Measurements from ENCODE around the gene MTMR4. TPM values are rescaled to one million over a fixed set of nuclear protein-coding genes. Genes with fewer than 3 reads are reported as not detected.
A peak's percentile ranks its signal among the peaks of the same experiment; 100 is the strongest.

The MTMR4 gene
- total RNA-seq, 1 experiment from 2014 or later: 67.2 TPM

DNA sequence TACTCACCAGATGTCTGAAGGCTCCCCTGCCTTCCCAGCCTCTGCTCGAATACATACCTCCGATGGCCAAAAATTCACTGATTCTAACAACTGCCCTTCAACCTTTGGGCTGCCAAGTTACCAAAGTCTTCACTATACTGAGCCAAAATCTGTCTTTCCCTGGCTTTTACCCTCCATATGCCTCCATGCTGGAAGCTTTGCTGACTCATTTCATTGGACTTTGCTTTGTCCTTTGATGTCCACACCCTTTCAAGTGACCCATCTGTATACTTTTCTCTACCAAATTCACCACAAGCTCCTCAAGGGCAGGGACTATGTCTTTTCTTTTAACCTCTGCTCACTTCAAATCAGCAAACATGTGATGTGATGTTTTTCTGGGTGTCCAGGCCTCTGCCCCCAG lies 21.0 kb upstream of the MTMR4 start:
- CTCF ChIA-PET: interaction anchor here (0.6 to 2.5 kb wide), 6 partner anchors 10 to 469 kb away, joined by 3 to 7 read pairs (median 3); no protein-coding TSS in a partner anchor
- H3K79me2 ChIP-seq (ENCODE audit: insufficient read depth, low read length): no peaks in the 10 kb centered on the region
- H4K20me1 ChIP-seq (ENCODE audit: insufficient read depth): no peaks in the 10 kb centered on the region
- intact Hi-C loops (cut with micrococcal nuclease): no loop called here
- H3K27me3 ChIP-seq (ENCODE audit: insufficient read depth, low read length): no peaks in the 10 kb centered on the region; the same call in 1 of the 2 replicates
- no TSS peak for BruUV-seq (replicated peaks)
- H3K4me1 ChIP-seq (ENCODE audit: control insufficient read depth in 1 of 2, insufficient read depth in 2 of 2, low read length in 2 of 2): peaks cover 25 to 57% of the 10 kb centered on the region in 2 experiments
- no peaks in the 10 kb centered on the region for H3K36me3 ChIP-seq (ENCODE audit: control insufficient read depth in 1 of 2, insufficient read depth in 2 of 2, low read length in 2 of 2)
- DNase-seq (ENCODE audit: low read depth, low spot score) (peak; percentile 56), ATAC-seq (peak; percentile 42)
- H3K4me2 ChIP-seq (ENCODE audit: low read length): peak overlapping the region; percentile 61
- H3K9me3 ChIP-seq (ENCODE audit: control insufficient read depth in 1 of 2, insufficient read depth in 1 of 2, low read depth in 1 of 2, low read length in 2 of 2): no peaks in the 10 kb centered on the region
- RAD21 ChIA-PET (ENCODE audit: low non-redundant PET in 1 of 2, low total read pairs in 2 of 2, uncharacterized antibody in 2 of 2, unreplicated experiment in 2 of 2): no interaction called here
- H3K27ac ChIP-seq (ENCODE audit: low read depth, low read length): no peak overlapping the region
- POLR2A ChIA-PET: interaction anchor here (0.6 to 4.8 kb wide), 2 partner anchors 50 to 96 kb away, joined by 3 to 33 read pairs; no protein-coding TSS in a partner anchor
- TF ChIP-seq POLR2A (IDR thresholded peaks at IDR 0.05; ENCODE audit: borderline replicate concordance, extremely low read depth, insufficient read depth, insufficient read length) (no peak), POLR2AphosphoS5 (IDR thresholded peaks at IDR 0.05; ENCODE audit: low read depth, low read length) (no peak), ZFX (IDR thresholded peaks at IDR 0.05) (no peak), RAD21 (IDR thresholded peaks at IDR 0.05; ENCODE audit: low read depth) (no peak), SP1 (IDR thresholded peaks at IDR 0.05; ENCODE audit: low read depth) (no peak; the same call in 1 of the 2 replicates), FOSL1 (IDR thresholded peaks at IDR 0.05; ENCODE audit: low read depth) (peak; percentile 80), TCF7L2 (IDR thresholded peaks at IDR 0.05; ENCODE audit: borderline replicate concordance, extremely low read depth, insufficient read depth, insufficient read length) (peak; percentile 93), YY1 (IDR thresholded peaks at IDR 0.05; ENCODE audit: extremely low read depth, insufficient replicate concordance, low read depth, low read length) (peak; percentile 13), JUND (IDR thresholded peaks at IDR 0.05) (peak; percentile 75), EGR1 (IDR thresholded peaks at IDR 0.05; ENCODE audit: low read depth) (no peak)
- TF ChIP-seq, protein P1, sequence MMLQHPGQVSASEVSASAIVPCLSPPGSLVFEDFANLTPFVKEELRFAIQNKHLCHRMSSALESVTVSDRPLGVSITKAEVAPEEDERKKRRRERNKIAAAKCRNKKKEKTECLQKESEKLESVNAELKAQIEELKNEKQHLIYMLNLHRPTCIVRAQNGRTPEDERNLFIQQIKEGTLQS (IDR thresholded peaks at IDR 0.05): no peak
- TF ChIP-seq, protein P2, sequence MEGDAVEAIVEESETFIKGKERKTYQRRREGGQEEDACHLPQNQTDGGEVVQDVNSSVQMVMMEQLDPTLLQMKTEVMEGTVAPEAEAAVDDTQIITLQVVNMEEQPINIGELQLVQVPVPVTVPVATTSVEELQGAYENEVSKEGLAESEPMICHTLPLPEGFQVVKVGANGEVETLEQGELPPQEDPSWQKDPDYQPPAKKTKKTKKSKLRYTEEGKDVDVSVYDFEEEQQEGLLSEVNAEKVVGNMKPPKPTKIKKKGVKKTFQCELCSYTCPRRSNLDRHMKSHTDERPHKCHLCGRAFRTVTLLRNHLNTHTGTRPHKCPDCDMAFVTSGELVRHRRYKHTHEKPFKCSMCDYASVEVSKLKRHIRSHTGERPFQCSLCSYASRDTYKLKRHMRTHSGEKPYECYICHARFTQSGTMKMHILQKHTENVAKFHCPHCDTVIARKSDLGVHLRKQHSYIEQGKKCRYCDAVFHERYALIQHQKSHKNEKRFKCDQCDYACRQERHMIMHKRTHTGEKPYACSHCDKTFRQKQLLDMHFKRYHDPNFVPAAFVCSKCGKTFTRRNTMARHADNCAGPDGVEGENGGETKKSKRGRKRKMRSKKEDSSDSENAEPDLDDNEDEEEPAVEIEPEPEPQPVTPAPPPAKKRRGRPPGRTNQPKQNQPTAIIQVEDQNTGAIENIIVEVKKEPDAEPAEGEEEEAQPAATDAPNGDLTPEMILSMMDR (IDR thresholded peaks at IDR 0.05 in 2 of 3, conservative IDR thresholded peaks at IDR 0.05 in 1 of 3; ENCODE audit: borderline replicate concordance in 1 of 3, insufficient read depth in 1 of 3, low read depth in 2 of 3, low read length in 2 of 3): no peak
- peak overlapping the region; percentile 1; the same call in 1 of the 2 replicates for H3K9ac ChIP-seq (ENCODE audit: low read length)
- H2AFZ ChIP-seq (ENCODE audit: low read depth, low read length, poor library complexity, severe bottlenecking): peak overlapping the region; percentile 49
- H3K9me2 ChIP-seq (ENCODE audit: insufficient read depth): no peaks in the 10 kb centered on the region
- H3K4me3 ChIP-seq (replicated peaks in 1 of 2; ENCODE audit: low read depth in 1 of 2, low read length in 2 of 2): peak overlapping the region in 1 of 2 experiments; percentile 17; a peak in 1 of 4 replicates
